ENCODE results near the gene UQCRH.
"Not testable (repeated sequence)": the region's sequence is repeated elsewhere in the genome, so short reads cannot be mapped to it uniquely, and the experiment has no call there.

Gene UQCRH

DNA sequence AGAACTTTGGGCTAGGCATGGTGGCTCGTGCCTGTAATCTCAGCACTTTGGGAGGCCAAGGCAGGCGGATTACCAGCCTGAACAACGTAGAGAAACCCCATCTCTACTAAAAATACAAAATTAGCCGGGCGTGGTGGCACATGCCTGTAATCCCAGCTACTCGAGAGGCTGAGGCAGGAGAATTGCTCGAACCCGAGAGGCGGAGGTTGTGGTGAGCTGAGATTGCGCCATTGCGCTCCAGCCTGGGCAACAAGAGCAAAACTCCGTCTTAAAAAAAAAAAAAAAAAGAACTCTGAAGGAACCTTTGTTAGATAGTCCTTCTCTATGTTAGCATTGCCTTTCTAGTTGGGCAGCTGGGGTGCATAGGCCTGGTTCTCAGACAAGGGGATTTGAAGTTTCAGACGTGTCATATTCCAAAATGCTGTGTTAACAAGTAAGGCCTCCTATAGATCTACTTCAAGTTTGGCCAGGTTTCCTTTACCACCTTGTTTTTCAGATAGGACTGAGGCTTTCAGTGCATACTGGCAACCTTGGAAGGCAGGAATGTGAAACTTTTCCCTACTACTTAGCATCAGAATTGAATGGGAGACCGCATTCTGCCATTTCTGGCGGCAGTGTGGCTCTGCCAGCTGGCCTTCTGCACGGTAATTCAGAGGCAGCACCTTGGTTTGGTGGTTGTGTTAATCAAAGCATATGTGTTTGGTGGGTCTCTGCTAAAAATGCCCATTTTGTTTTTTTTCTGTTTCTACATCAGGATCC, 6.1 kb downstream of the UQCRH start:
- TF ChIP-seq, protein P1, sequence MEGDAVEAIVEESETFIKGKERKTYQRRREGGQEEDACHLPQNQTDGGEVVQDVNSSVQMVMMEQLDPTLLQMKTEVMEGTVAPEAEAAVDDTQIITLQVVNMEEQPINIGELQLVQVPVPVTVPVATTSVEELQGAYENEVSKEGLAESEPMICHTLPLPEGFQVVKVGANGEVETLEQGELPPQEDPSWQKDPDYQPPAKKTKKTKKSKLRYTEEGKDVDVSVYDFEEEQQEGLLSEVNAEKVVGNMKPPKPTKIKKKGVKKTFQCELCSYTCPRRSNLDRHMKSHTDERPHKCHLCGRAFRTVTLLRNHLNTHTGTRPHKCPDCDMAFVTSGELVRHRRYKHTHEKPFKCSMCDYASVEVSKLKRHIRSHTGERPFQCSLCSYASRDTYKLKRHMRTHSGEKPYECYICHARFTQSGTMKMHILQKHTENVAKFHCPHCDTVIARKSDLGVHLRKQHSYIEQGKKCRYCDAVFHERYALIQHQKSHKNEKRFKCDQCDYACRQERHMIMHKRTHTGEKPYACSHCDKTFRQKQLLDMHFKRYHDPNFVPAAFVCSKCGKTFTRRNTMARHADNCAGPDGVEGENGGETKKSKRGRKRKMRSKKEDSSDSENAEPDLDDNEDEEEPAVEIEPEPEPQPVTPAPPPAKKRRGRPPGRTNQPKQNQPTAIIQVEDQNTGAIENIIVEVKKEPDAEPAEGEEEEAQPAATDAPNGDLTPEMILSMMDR (IDR thresholded peaks at IDR 0.05; ENCODE audit: low read depth, low read length), result no peak
- TF ChIP-seq POLR2A (IDR thresholded peaks at IDR 0.05; ENCODE audit: extremely low read depth, insufficient read length), result no peak
- TF ChIP-seq, protein P2, sequence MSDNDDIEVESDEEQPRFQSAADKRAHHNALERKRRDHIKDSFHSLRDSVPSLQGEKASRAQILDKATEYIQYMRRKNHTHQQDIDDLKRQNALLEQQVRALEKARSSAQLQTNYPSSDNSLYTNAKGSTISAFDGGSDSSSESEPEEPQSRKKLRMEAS (IDR thresholded peaks at IDR 0.05; ENCODE audit: low read depth, low read length), result no peak
- no peak for TF ChIP-seq MYC (IDR thresholded peaks at IDR 0.05; ENCODE audit: low read depth, low read length)
- H3K4me3 ChIP-seq (ENCODE audit: low read depth, low read length), result no peak overlapping the region
- DNase-seq (ENCODE audit: low read depth), result no peak

DNA sequence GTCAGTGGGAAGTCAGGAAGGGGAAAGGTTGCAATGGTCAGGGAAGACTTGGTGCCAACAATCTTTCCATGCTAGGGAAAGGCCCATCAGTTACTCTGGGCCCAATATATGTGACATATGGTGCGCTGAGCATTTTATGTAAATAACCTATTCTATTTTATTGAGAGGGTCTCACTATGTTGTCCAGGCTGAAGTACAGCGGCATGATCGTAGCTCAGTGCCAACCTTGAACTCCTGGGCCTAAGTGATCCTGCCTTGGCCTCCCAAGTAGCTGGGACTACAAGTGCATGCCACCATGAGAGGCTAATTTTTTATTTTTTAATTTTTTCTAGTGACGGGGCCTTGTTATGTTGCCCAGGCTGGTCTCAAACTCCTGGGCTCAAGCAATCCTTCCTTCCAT, 6.8 kb downstream of the UQCRH start:
- DNase-seq (ENCODE audit: low read depth), result no peak
- no peak overlapping the region for H3K4me3 ChIP-seq (ENCODE audit: low read depth, low read length)
- TF ChIP-seq POLR2A (IDR thresholded peaks at IDR 0.05; ENCODE audit: extremely low read depth, insufficient read length) (no peak), MYC (IDR thresholded peaks at IDR 0.05; ENCODE audit: low read depth, low read length) (no peak)
- TF ChIP-seq, protein P2 (IDR thresholded peaks at IDR 0.05; ENCODE audit: low read depth, low read length), result no peak
- TF ChIP-seq, protein P1 (IDR thresholded peaks at IDR 0.05; ENCODE audit: low read depth, low read length), result no peak

DNA sequence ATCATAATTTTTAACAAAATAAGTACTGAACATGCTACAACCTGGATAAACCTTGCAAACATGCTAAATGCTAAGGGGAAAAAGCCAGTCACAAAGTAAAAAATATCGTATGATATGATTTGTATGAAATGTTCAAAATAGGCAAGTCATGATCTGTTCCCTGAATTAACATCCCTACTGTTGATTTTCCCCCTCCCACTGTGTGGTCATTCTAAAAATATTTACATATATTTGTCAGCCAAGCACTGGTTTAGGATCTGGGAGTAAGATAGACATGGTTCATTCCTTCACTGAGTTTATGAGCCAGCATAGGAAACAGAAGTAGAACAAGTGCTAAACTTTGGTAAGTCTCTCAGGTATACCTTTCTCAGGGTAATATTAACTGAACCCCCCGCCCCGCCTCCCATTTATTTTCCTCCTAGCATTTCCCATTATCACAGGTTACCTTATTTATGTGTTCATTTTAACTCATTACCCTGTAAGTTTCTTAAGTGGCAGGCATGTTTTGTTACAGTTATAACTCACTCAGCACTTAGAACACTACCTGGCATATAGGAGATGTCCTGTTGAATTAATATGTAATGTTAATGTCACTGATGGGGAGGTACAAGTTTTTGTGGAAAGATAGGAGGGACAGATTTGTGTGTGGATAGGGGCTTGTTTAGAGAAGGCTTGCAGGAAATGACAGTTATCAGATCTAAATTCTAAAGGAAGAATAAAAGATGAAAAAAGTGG, 12.3 kb downstream of the UQCRH start:
- DNase-seq (ENCODE audit: low read depth), result no peak
- H3K4me3 ChIP-seq (ENCODE audit: low read depth, low read length), result no peak overlapping the region
- TF ChIP-seq MYC (IDR thresholded peaks at IDR 0.05; ENCODE audit: low read depth, low read length) (no peak), POLR2A (IDR thresholded peaks at IDR 0.05; ENCODE audit: extremely low read depth, insufficient read length) (no peak)
- TF ChIP-seq, protein P2 (IDR thresholded peaks at IDR 0.05; ENCODE audit: low read depth, low read length), result no peak
- TF ChIP-seq, protein P1 (IDR thresholded peaks at IDR 0.05; ENCODE audit: low read depth, low read length), result no peak

DNA sequence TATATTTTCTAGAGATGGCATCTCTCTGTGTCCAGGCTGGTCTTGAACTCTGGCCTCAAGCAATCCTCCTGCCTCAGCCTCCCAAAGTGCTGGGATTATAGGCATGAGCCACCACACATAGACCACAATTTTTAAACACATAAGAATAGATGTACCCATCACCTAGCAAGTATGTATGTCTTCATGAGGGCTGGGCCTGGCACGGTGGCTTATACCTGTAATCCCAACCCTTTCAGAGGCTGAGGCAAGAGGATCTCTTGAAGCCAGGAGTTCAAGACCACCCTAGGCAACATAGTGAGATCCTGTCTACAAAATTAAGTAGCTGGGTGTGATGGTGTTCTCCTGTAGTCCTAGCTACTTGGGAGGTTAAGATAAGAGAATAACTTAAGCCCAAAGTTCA, 13.8 kb downstream of the UQCRH start:
- TF ChIP-seq, protein P1 (IDR thresholded peaks at IDR 0.05; ENCODE audit: low read depth, low read length), result no peak
- TF ChIP-seq, protein P2 (IDR thresholded peaks at IDR 0.05; ENCODE audit: low read depth, low read length), result no peak
- no peak for TF ChIP-seq POLR2A (IDR thresholded peaks at IDR 0.05; ENCODE audit: extremely low read depth, insufficient read length)
- TF ChIP-seq MYC (IDR thresholded peaks at IDR 0.05; ENCODE audit: low read depth, low read length), result no peak
- H3K4me3 ChIP-seq (ENCODE audit: low read depth, low read length), result no peak overlapping the region
- DNase-seq (ENCODE audit: low read depth), result no peak

DNA sequence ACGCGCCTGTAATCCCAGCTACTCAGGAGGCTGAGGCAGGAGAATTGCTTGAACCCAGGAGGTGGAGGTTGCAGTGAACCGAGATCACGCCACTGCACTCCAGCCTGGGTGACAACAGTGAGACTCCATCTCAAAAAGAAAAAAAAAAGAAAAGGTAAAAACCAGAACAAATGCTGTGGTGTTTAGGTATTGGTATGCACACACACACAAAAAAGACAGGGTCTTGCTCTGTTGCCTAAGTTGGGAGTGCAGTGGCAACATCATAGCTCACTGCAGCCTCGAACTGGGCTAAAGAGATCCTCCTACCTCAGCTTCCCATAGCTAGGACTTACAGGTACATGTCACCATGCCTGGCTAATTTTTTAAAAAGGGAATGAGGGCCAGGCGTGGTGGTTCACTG, 15.8 kb downstream of the UQCRH start:
- DNase-seq (ENCODE audit: low read depth); H3K4me3 ChIP-seq (ENCODE audit: low read depth, low read length): not testable (repeated sequence)

DNA sequence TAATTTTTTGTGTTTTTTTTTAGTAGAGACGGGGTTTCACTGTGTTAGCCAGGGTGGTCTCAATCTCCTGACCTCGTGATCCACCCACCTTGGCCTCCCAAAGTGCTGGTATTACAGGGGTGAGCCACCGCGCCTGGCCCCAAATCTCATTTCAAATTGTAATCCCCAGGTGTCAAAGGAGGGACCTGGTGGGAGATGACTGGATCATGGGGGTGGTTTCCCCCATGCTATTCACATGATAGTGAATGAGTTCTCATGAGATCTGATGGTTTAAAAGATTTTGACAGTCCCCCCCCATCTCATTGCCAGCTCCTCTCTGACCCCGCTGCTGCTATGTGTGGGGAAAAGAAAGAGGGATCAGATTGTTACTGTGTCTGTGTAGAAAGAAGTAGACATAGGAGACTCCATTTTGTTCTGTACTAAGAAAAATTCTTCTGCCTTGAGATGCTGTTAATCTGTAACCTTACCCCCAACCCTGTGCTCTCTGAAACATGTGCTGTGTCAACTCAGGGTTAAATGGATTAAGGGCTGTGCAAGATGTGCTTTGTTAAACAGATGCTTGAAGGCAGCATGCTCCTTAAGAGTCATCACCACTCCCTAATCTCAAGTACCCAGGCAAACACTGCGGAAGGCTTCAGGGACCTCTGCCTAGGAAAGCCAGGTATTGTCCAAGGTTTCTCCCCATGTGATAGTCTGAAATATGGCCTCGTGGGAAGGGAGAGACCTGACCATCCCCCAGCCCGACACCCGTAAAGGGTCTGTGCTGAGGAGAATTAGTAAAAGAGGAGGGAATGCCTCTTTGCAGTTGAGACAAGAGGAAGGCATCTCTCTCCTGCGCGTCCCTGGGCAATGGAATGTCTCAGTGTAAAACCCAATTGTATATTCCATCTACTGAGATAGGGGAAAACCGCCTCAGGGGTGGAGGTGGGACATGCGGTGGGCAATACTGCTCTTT, 16.7 kb downstream of the UQCRH start:
- not testable (repeated sequence) for H3K4me3 ChIP-seq (ENCODE audit: low read depth, low read length); DNase-seq (ENCODE audit: low read depth)

DNA sequence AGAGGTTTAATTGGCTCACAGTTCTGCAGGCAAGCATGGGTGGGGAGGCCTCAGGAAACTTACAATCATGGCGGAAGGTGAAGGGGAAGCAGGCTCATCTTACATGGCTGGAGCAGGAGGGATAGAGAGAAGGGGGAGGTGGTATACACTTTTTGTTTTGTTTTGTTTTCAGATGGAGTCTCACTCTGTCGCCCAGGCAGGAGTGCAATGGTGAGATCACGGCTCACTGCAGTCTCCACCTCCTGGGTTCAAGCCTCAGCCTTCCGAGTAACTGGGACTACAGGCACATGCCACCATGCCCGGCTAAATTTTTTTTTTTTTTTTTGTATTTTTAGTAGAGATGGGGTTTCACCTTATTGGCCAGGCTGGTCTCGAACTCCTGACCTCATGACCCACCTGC, 18.7 kb downstream of the UQCRH start:
- not testable (repeated sequence) for DNase-seq (ENCODE audit: low read depth); H3K4me3 ChIP-seq (ENCODE audit: low read depth, low read length)

DNA sequence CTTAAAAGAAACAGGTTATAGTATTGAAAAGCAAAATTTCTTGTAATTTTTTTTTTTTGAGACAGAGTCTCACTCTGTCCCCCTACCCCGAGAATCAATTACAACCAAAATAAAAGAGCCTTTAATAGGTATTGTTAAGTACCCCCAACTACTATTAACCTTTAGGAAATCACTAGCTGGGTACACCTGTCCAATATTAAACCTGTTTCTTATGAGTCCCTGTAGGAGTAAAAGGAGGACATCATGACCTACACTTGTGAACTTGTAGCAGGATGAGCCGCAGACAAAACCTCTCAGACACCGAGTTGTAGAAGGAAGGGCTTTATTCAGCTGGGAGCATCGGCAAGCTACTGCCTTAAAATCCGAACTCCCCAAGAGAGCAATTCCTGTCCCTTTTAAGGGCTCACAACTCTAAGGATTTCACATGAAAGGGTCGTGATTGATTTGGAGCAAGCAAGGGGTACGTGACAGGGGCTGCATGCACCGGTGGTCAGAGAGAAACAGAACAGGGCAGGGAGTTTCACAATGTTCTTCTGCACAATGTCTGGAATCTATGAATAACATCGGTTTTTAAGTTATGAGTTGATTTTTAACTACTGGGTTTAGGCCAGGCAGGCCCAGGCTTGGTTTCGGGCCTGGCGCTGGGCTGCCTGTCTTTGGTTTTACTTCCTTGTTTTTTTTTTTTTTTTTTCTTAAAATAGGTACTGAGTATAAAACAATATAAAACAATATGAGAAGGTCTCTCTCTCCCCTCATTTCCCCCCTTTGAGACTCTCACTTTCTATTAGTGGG, 22.0 kb downstream of the UQCRH start:
- DNase-seq (ENCODE audit: low read depth); H3K4me3 ChIP-seq (ENCODE audit: low read depth, low read length): not testable (repeated sequence)

DNA sequence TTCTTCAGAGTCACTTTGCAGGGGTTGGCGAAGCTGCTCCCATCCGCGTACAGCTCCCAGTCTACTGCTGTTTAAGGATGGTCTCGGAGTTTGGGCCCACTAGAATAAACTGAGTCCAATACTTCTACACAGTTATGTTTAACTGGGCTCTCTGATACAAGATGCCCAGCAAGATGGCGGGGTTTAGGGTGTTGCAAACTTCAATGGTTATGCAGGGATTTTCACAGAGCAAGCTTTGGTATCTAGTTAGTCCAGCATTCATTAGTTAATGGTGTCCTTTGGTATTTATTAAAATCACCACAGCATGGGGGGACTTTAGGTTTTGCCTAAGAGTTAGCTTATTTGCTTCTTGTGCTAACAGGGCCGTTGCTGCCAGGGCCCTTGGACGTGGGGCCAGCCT, 24.7 kb downstream of the UQCRH start:
- not testable (repeated sequence) for H3K4me3 ChIP-seq (ENCODE audit: low read depth, low read length); DNase-seq (ENCODE audit: low read depth)

DNA sequence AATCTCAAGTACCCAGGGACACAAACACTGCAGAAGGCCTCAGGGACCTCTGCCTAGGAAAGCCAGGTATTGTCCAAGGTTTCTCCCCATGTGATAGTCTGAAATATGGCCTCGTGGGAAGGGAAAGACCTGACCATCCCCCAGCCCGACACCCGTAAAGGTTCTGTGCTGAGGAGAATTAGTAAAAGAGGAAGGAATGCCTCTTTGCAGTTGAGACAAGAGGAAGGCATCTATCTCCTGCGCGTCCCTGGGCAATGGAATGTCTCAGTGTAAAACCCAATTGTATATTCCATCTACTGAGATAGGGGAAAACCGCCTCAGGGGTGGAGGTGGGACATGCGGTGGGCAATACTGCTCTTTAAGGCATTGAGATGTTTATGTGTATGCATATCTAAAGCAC, 26.3 kb downstream of the UQCRH start:
- not testable (repeated sequence) for DNase-seq (ENCODE audit: low read depth); H3K4me3 ChIP-seq (ENCODE audit: low read depth, low read length)
